ENCODE measurements around the gene PAGR1.
A peak's percentile ranks its signal among the peaks of the same experiment; 100 is the strongest.

PAGR1 gene

GRCh38 chr16:29848420-29849297 lies 32.7 kb downstream of the PAGR1 start:
- Histone ChIP-seq H3K4me1 (ENCODE audit: control insufficient read depth, insufficient read depth, low read length, poor library complexity, severe bottlenecking) (no peaks in the 10 kb centered on the region), H3K36me3 (ENCODE audit: control insufficient read depth, insufficient read depth, low read length) (peaks cover 41% of the 10 kb centered on the region), H3K4me3 (ENCODE audit: insufficient read depth, low read depth, low read length, poor library complexity, severe bottlenecking) (no peak overlapping the region), H3K27ac (ENCODE audit: insufficient read depth, low read length, poor library complexity, severe bottlenecking) (no peak overlapping the region), H3K27me3 (replicated peaks; ENCODE audit: control insufficient read depth, insufficient read depth, low read length, poor library complexity, severe bottlenecking) (no peaks in the 10 kb centered on the region), H3K9me3 (ENCODE audit: control insufficient read depth, low read length) (no peaks in the 10 kb centered on the region)
- peak; percentile 60 to 71 (median 61) for DNase-seq

DNA sequence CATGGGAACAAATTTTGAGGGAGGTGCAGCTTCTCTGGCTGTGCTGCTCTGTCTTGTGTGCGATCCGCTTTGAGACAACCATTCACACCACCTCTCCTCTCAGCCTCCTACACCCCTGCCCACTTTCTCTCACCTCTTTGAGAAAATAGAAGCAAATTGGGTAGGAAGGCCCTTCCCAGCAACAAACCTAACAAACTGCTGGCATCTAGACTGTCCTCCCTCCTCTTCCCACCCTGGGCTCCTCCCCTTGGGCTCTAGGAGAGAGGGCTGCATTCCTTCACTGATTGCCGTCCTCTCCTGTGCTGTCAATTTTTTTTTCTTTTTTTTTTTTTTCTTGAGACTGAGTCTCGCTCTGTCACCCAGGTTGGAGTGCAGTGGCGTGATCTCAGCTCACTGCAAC lies 33.6 kb downstream of the PAGR1 start:
- Histone ChIP-seq H3K27me3 (replicated peaks; ENCODE audit: control insufficient read depth, insufficient read depth, low read length, poor library complexity, severe bottlenecking) (no peaks in the 10 kb centered on the region), H3K27ac (ENCODE audit: insufficient read depth, low read length, poor library complexity, severe bottlenecking) (no peak overlapping the region), H3K4me1 (ENCODE audit: control insufficient read depth, insufficient read depth, low read length, poor library complexity, severe bottlenecking) (no peaks in the 10 kb centered on the region), H3K9me3 (ENCODE audit: control insufficient read depth, low read length) (no peaks in the 10 kb centered on the region), H3K4me3 (ENCODE audit: insufficient read depth, low read depth, low read length, poor library complexity, severe bottlenecking) (no peak overlapping the region), H3K36me3 (ENCODE audit: control insufficient read depth, insufficient read depth, low read length) (peaks cover 32% of the 10 kb centered on the region)
- DNase-seq, result no peak

- Histone ChIP-seq H3K27me3 (replicated peaks; ENCODE audit: control insufficient read depth, insufficient read depth, low read length, poor library complexity, severe bottlenecking) (no peaks in the 10 kb centered on the region), H3K4me1 (ENCODE audit: control insufficient read depth, insufficient read depth, low read length, poor library complexity, severe bottlenecking) (no peaks in the 10 kb centered on the region), H3K36me3 (ENCODE audit: control insufficient read depth, insufficient read depth, low read length) (peaks cover 17% of the 10 kb centered on the region), H3K27ac (ENCODE audit: insufficient read depth, low read length, poor library complexity, severe bottlenecking) (no peak overlapping the region), H3K4me3 (ENCODE audit: insufficient read depth, low read depth, low read length, poor library complexity, severe bottlenecking) (no peak overlapping the region), H3K9me3 (ENCODE audit: control insufficient read depth, low read length) (no peaks in the 10 kb centered on the region)
- no peak for DNase-seq
These were observed 35.0 kb downstream of the PAGR1 start for GRCh38 chr16:29850998-29851397.

DNA sequence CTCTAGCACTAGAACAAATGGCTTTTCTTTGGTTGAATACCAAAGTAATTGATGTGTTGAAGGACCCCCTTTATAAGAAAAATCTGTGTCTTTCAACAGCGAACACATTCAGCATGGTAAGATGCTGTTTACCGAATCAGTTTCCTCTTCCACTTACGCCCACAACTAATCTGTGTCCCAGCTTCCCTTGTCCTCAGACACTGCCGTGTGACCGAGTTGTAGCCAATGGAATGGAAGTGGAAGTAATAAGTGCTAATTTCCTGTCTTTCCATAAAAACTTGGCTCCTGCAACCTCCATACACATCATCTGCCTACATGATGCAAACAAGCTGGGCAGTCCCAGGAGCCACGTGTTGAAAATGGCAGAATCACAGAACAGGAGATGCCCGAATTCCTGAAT lies 36.7 kb downstream of the PAGR1 start:
- H3K4me3 ChIP-seq (ENCODE audit: insufficient read depth, low read depth, low read length, poor library complexity, severe bottlenecking), result no peak overlapping the region
- DNase-seq, result no peak

GRCh38 chr16:29854520-29855100 lies 38.7 kb downstream of the PAGR1 start:
- Histone ChIP-seq H3K4me3 (ENCODE audit: insufficient read depth, low read depth, low read length, poor library complexity, severe bottlenecking) (no peak overlapping the region), H3K36me3 (ENCODE audit: control insufficient read depth, insufficient read depth, low read length) (peaks cover 16% of the 10 kb centered on the region), H3K27ac (ENCODE audit: insufficient read depth, low read length, poor library complexity, severe bottlenecking) (no peak overlapping the region), H3K27me3 (replicated peaks; ENCODE audit: control insufficient read depth, insufficient read depth, low read length, poor library complexity, severe bottlenecking) (no peaks in the 10 kb centered on the region), H3K4me1 (ENCODE audit: control insufficient read depth, insufficient read depth, low read length, poor library complexity, severe bottlenecking) (no peaks in the 10 kb centered on the region), H3K9me3 (ENCODE audit: control insufficient read depth, low read length) (no peaks in the 10 kb centered on the region)
- no peak for DNase-seq

More for the DNA sequence above, 36.7 kb downstream of the PAGR1 start:
- no peaks in the 10 kb centered on the region for H3K9me3 ChIP-seq (ENCODE audit: control insufficient read depth, low read length)
- H3K36me3 ChIP-seq (ENCODE audit: control insufficient read depth, insufficient read depth, low read length), result peaks cover 2% of the 10 kb centered on the region
- no peaks in the 10 kb centered on the region for H3K4me1 ChIP-seq (ENCODE audit: control insufficient read depth, insufficient read depth, low read length, poor library complexity, severe bottlenecking)
- H3K27me3 ChIP-seq (replicated peaks; ENCODE audit: control insufficient read depth, insufficient read depth, low read length, poor library complexity, severe bottlenecking), result no peaks in the 10 kb centered on the region
- H3K27ac ChIP-seq (ENCODE audit: insufficient read depth, low read length, poor library complexity, severe bottlenecking), result no peak overlapping the region

GRCh38 chr16:29857133-29857760 lies 41.3 kb downstream of the PAGR1 start:
- no peak overlapping the region for H3K27ac ChIP-seq (ENCODE audit: insufficient read depth, low read length, poor library complexity, severe bottlenecking)
- H3K4me3 ChIP-seq (ENCODE audit: insufficient read depth, low read depth, low read length, poor library complexity, severe bottlenecking), result no peak overlapping the region
- no peaks in the 10 kb centered on the region for H3K9me3 ChIP-seq (ENCODE audit: control insufficient read depth, low read length)
- H3K4me1 ChIP-seq (ENCODE audit: control insufficient read depth, insufficient read depth, low read length, poor library complexity, severe bottlenecking), result peaks cover 11% of the 10 kb centered on the region
- no peaks in the 10 kb centered on the region for H3K27me3 ChIP-seq (replicated peaks; ENCODE audit: control insufficient read depth, insufficient read depth, low read length, poor library complexity, severe bottlenecking)
- DNase-seq, result no peak
- H3K36me3 ChIP-seq (ENCODE audit: control insufficient read depth, insufficient read depth, low read length), result peaks cover 27% of the 10 kb centered on the region

- H3K9me3 ChIP-seq (ENCODE audit: control insufficient read depth, low read length), result no peaks in the 10 kb centered on the region
- H3K27ac ChIP-seq (ENCODE audit: insufficient read depth, low read length, poor library complexity, severe bottlenecking), result no peak overlapping the region
- H3K36me3 ChIP-seq (ENCODE audit: control insufficient read depth, insufficient read depth, low read length), result peaks cover 27% of the 10 kb centered on the region
- no peaks in the 10 kb centered on the region for H3K27me3 ChIP-seq (replicated peaks; ENCODE audit: control insufficient read depth, insufficient read depth, low read length, poor library complexity, severe bottlenecking)
- H3K4me1 ChIP-seq (ENCODE audit: control insufficient read depth, insufficient read depth, low read length, poor library complexity, severe bottlenecking), result peaks cover 15% of the 10 kb centered on the region
- H3K4me3 ChIP-seq (ENCODE audit: insufficient read depth, low read depth, low read length, poor library complexity, severe bottlenecking), result no peak overlapping the region
- no peak for DNase-seq
These were observed 42.3 kb downstream of the PAGR1 start for GRCh38 chr16:29858149-29858849.

DNA sequence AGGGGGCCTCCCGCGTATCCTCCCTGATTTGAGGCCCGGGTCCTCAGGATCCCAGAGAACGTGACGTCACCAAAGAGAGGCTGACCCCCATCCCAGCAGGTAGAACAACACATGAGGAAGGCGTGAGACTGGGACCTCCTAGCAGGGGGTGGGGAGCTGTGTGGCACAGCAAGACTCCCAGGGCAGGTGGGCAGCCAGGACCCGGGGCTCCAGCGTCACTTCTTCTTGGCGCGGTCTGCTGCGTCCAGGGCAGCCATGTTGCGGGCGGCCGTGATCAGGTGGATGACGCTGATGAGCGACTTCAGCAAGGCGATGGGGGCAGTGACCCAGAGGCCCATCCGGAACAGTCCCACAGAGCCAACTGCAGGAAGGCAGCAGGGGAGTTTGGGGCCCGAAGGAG lies 43.0 kb downstream of the PAGR1 start:
- Histone ChIP-seq H3K27me3 (replicated peaks; ENCODE audit: control insufficient read depth, insufficient read depth, low read length, poor library complexity, severe bottlenecking) (no peaks in the 10 kb centered on the region), H3K4me1 (ENCODE audit: control insufficient read depth, insufficient read depth, low read length, poor library complexity, severe bottlenecking) (peaks cover 19% of the 10 kb centered on the region), H3K4me3 (ENCODE audit: insufficient read depth, low read depth, low read length, poor library complexity, severe bottlenecking) (no peak overlapping the region), H3K27ac (ENCODE audit: insufficient read depth, low read length, poor library complexity, severe bottlenecking) (no peak overlapping the region), H3K36me3 (ENCODE audit: control insufficient read depth, insufficient read depth, low read length) (peaks cover 27% of the 10 kb centered on the region), H3K9me3 (ENCODE audit: control insufficient read depth, low read length) (no peaks in the 10 kb centered on the region)
- no peak for DNase-seq

GRCh38 chr16:29860218-29860617 lies 44.3 kb downstream of the PAGR1 start:
- Histone ChIP-seq H3K36me3 (ENCODE audit: control insufficient read depth, insufficient read depth, low read length) (peaks cover 27% of the 10 kb centered on the region), H3K27me3 (replicated peaks; ENCODE audit: control insufficient read depth, insufficient read depth, low read length, poor library complexity, severe bottlenecking) (no peaks in the 10 kb centered on the region), H3K4me1 (ENCODE audit: control insufficient read depth, insufficient read depth, low read length, poor library complexity, severe bottlenecking) (peaks cover 19% of the 10 kb centered on the region)

More at GRCh38 chr16:29860218-29860617, 44.3 kb downstream of the PAGR1 start:
- Histone ChIP-seq H3K4me3 (ENCODE audit: insufficient read depth, low read depth, low read length, poor library complexity, severe bottlenecking) (no peak overlapping the region), H3K27ac (ENCODE audit: insufficient read depth, low read length, poor library complexity, severe bottlenecking) (no peak overlapping the region), H3K9me3 (ENCODE audit: control insufficient read depth, low read length) (no peaks in the 10 kb centered on the region)
- no peak for DNase-seq

All from effector memory CD4-positive, alpha-beta T cell (primary cell).